GM23248 (cell line): ENCODE data around the gene CLDN19. TPM values are rescaled to one million over a fixed set of nuclear protein-coding genes. Genes with fewer than 3 reads are reported as not detected.

ENCODE experiments used
- DNase-seq: peaks from one replicate; pipeline ENCODE4 v3.0.0-alpha.2; 2015
- H2AFZ ChIP-seq: fragments of 200-600 bp; sonication (generic); 2 replicates; pipeline ENCODE4 v1.6.1; 2016; ENCODE audit warnings: antibody characterized with exemption
- H3F3A ChIP-seq: fragments of 200-600 bp; sonication (generic); 2 replicates; pipeline ENCODE4 v1.6.1; 2016; ENCODE audit warnings: mild to moderate bottlenecking, antibody characterized with exemption, mixed run types; ENCODE audit not compliant: insufficient read depth
- H3K27ac ChIP-seq: fragments of 200-600 bp; sonication (generic); 2 replicates; pipeline ENCODE4 v1.5.1; 2016; ENCODE audit warnings: mild to moderate bottlenecking
- H3K27me3 ChIP-seq: fragments of 200-600 bp; sonication (generic); replicated peaks from 2 replicates; pipeline ENCODE4 v1.6.1; 2016; ENCODE audit warnings: mild to moderate bottlenecking; ENCODE audit not compliant: insufficient read depth
- H3K36me3 ChIP-seq: fragments of 200-600 bp; sonication (generic); 2 replicates; pipeline ENCODE4 v1.6.1; 2016; ENCODE audit warnings: low read depth, mild to moderate bottlenecking
- H3K4me1 ChIP-seq: fragments of 200-600 bp; sonication (generic); 2 replicates; pipeline ENCODE4 v1.6.1; 2016; ENCODE audit warnings: mild to moderate bottlenecking; ENCODE audit not compliant: insufficient read depth
- H3K4me2 ChIP-seq: fragments of 200-600 bp; sonication (generic); one replicate; pipeline ENCODE4 v1.6.1; 2016; ENCODE audit warnings: mild to moderate bottlenecking; ENCODE audit not compliant: unreplicated experiment
- H3K4me3 ChIP-seq: fragments of 200-600 bp; sonication (generic); 2 replicates; pipeline ENCODE4 v1.5.1; 2016; ENCODE audit warnings: mild to moderate bottlenecking
- H3K79me2 ChIP-seq: fragments of 200-600 bp; sonication (generic); 2 replicates; pipeline ENCODE4 v1.6.1; 2016; ENCODE audit warnings: mild to moderate bottlenecking; ENCODE audit not compliant: insufficient read depth
- H3K9ac ChIP-seq: fragments of 200-600 bp; sonication (generic); 2 replicates; pipeline ENCODE4 v1.6.1; 2016; ENCODE audit warnings: mild to moderate bottlenecking
- H3K9me2 ChIP-seq: fragments of 200-600 bp; sonication (generic); 2 replicates; pipeline ENCODE4 v1.6.1; 2016; ENCODE audit warnings: mixed run types, mild to moderate bottlenecking, moderate library complexity; ENCODE audit not compliant: insufficient read depth
- H3K9me3 ChIP-seq: fragments of 200-600 bp; sonication (generic); one replicate; pipeline ENCODE4 v1.6.1; 2017; ENCODE audit warnings: low read depth
- H4K20me1 ChIP-seq: fragments of 200-600 bp; sonication (generic); 2 replicates; pipeline ENCODE4 v1.6.0; 2016; ENCODE audit not compliant: insufficient read depth
- EZH2 ChIP-seq: fragments of 200-600 bp; sonication (generic); IDR thresholded peaks from 2 replicates; pipeline ENCODE4 v1.6.1; 2018; ENCODE audit warnings: antibody characterized with exemption, mild to moderate bottlenecking; ENCODE audit not compliant: insufficient read depth, poor library complexity, severe bottlenecking
- EZH2phosphoT487 ChIP-seq: fragments of 200-600 bp; sonication (generic); IDR thresholded peaks from 2 replicates; pipeline ENCODE4 v1.6.1; 2018; ENCODE audit warnings: antibody characterized with exemption, moderate library complexity, mild to moderate bottlenecking, low read depth; ENCODE audit not compliant: insufficient read depth
- WGBS, 2 experiments: methylation state at CpG; one replicate each; pipeline ENCODE4 v1.1.6; 2015 to 2017; ENCODE audit warnings: low lambda C conversion rate in 2 of 2, low coverage in 1 of 2; ENCODE audit errors: missing lambda C conversion rate in 2 of 2; 5-methylcytosine and 5-hydroxymethylcytosine counted together
- in situ Hi-C: fragments of 300-500 bp; cut with MboI; formaldehyde crosslinking; loops from 2 replicates; pipeline ENCODE4 v1.15.0; 2020
- polyA plus RNA-seq: library from polyadenylated mRNA; unstranded; fragments of >200 nt; fragmentation: Nextera tagmentation; extraction: Ambion mirVana; gene quantifications from 2 replicates; pipeline ENCODE4 v1.2.1, GENCODE V29; 2016
- total RNA-seq: library from RNA; depleted of rRNA; stranded (reverse); fragments of >200 nt; shearing (Covaris generic); gene quantifications from 2 replicates; pipeline ENCODE4 v1.2.3, GENCODE V29; 2014

The CLDN19 gene
- total and polyA plus RNA-seq, 2 experiments from 2014 or later = not detected

- Histone ChIP-seq H3K79me2 (no peaks in the 10 kb centered on the region), H3K9me3 (no peaks in the 10 kb centered on the region), H3K9ac (no peak overlapping the region), H3K4me2 (no peak overlapping the region), H3K4me1 (no peaks in the 10 kb centered on the region), H2AFZ (no peak overlapping the region), H3K9me2 (no peaks in the 10 kb centered on the region), H3K4me3 (no peak overlapping the region), H4K20me1 (no peaks in the 10 kb centered on the region), H3K27me3 (no peaks in the 10 kb centered on the region), H3K36me3 (peaks cover 14% of the 10 kb centered on the region), H3F3A (peaks cover 15% of the 10 kb centered on the region), H3K27ac (no peak overlapping the region)
- in situ Hi-C loops = no loop called here
- WGBS, 2 experiments = 90 to 95% methylated on average over 12 of the region's 12 CpGs
- TF ChIP-seq EZH2 (no peak), EZH2phosphoT487 (no peak)
- DNase-seq = no peak
Observed at GRCh38 chr1:42746436-42747105, 6.5 kb upstream of the CLDN19 start.

GRCh38 chr1:42745851-42746250 is 5.8 kb upstream of the CLDN19 start:
- no peak overlapping the region for H3K4me2 ChIP-seq
- H3K79me2 ChIP-seq = no peaks in the 10 kb centered on the region
- 71 to 75% methylated on average over 8 of the region's 8 CpGs for WGBS, 2 experiments
- H3K9me3 ChIP-seq = no peaks in the 10 kb centered on the region
- H4K20me1 ChIP-seq = no peaks in the 10 kb centered on the region
- no peak overlapping the region for H3K4me3 ChIP-seq
- H3F3A ChIP-seq = peaks cover 15% of the 10 kb centered on the region
- no peak overlapping the region for H2AFZ ChIP-seq
- no peaks in the 10 kb centered on the region for H3K27me3 ChIP-seq
- no peak for TF ChIP-seq EZH2
- TF ChIP-seq EZH2phosphoT487 = no peak
- no peak overlapping the region for H3K27ac ChIP-seq
- no peak overlapping the region for H3K9ac ChIP-seq
- in situ Hi-C loops = no loop called here
- no peaks in the 10 kb centered on the region for H3K9me2 ChIP-seq
- no peaks in the 10 kb centered on the region for H3K4me1 ChIP-seq
- peaks cover 13% of the 10 kb centered on the region for H3K36me3 ChIP-seq
- DNase-seq = no peak

GRCh38 chr1:42744148-42744413 is 4.0 kb upstream of the CLDN19 start:
- TF ChIP-seq EZH2phosphoT487 = no peak
- no peak for TF ChIP-seq EZH2
- 59 to 62% methylated on average over 9 of the region's 9 CpGs for WGBS, 2 experiments
- in situ Hi-C loops = no loop called here

DNA sequence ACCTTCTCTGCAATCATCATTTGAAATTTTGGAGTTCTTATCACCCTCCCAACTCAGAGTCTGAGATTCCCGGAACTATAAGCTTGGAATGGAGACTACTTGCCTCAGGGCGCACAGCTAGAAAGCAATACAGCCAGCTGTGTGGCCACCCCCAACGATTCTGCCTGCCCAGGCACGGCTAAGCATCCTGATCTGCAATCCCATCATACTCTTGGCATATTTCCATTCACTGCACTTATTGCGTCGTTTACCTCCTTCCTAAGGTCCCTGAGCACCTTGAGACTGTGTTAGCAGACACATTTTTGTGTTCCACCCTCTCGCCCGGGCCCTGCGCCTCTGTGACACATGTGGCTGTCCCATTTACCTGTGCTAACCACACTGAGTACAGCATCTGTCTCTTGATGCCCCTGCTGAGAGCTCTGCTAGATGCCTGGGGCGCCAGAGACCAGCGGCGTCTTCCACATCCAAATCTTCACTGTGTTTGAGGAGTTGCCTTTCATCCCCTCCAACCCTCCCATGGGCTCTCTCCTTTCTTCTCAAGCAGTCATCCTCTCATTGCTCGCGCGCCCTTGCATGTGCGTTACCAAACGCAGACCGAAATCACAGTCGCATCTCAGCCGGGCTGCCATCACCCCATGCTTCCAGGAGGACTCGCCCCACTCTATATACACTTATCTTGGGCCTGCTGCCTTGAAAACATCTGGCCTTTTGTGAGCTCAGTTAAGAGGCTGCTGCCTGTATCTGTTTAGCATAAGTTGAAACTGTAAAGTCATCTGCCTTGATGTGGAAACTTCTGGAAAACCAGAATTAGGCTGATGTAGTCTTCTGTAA is 3.5 kb upstream of the CLDN19 start:
- Histone ChIP-seq H3K79me2 (no peaks in the 10 kb centered on the region), H3K4me3 (no peak overlapping the region), H2AFZ (no peak overlapping the region), H3K4me1 (no peaks in the 10 kb centered on the region), H3K9ac (no peak overlapping the region), H3K27me3 (no peaks in the 10 kb centered on the region), H4K20me1 (no peaks in the 10 kb centered on the region), H3K36me3 (peaks cover 8% of the 10 kb centered on the region), H3K4me2 (no peak overlapping the region), H3F3A (peaks cover 15% of the 10 kb centered on the region), H3K9me3 (no peaks in the 10 kb centered on the region), H3K9me2 (no peaks in the 10 kb centered on the region), H3K27ac (no peak overlapping the region)
- TF ChIP-seq EZH2 = no peak
- TF ChIP-seq EZH2phosphoT487 = no peak
- 76 to 79% methylated on average over 21 of the region's 21 CpGs for WGBS, 2 experiments
- in situ Hi-C loops = no loop called here
- DNase-seq = peak; percentile 14

More at GRCh38 chr1:42744148-42744413, 4.0 kb upstream of the CLDN19 start:
- Histone ChIP-seq H3K27ac (no peak overlapping the region), H3K4me2 (no peak overlapping the region), H3K27me3 (no peaks in the 10 kb centered on the region), H2AFZ (no peak overlapping the region), H3K9me2 (no peaks in the 10 kb centered on the region), H3K9me3 (no peaks in the 10 kb centered on the region), H3K4me1 (no peaks in the 10 kb centered on the region), H3K4me3 (no peak overlapping the region), H3F3A (peaks cover 15% of the 10 kb centered on the region), H4K20me1 (no peaks in the 10 kb centered on the region), H3K36me3 (peaks cover 8% of the 10 kb centered on the region), H3K9ac (no peak overlapping the region), H3K79me2 (no peaks in the 10 kb centered on the region)
- no peak for DNase-seq
